ENCODE measurements around the gene RC3H2. TPM values are rescaled to one million over a fixed set of nuclear protein-coding genes. Genes with fewer than 3 reads are reported as not detected.
A peak's percentile ranks its signal among the peaks of the same experiment; 100 is the strongest.

Gene RC3H2
- polyA plus RNA-seq, 2 of the 4 experiments (the other 2 are of a cell fraction): 15.1 to 43.6 TPM

- WGBS (ENCODE audit: missing lambda C conversion rate): 0% methylated on average over 36 of the region's 51 CpGs
- peak within 1 kb of the TSS; percentile 94 for H3K4me2 ChIP-seq
- CTCF ChIA-PET: interaction anchor here (0.7 kb wide), 1 partner anchor 60 kb away, joined by 5 read pairs; no protein-coding TSS in a partner anchor
Measured at GRCh38 chr9:122931226-122932121, 26.3 kb upstream of the RC3H2 start, which contains the start of gene ZBTB26. ZBTB26 (minus strand) TSS chr9:122931512; CDS start chr9:122919934, 11,578 bp downstream.

GRCh38 chr9:122930541-122931225, 25.5 kb upstream of the RC3H2 start:
- Histone ChIP-seq H3K4me1 (peaks cover 19% of the 10 kb centered on the region; the same call in 2 of the 3 replicates), H3K27ac (peak overlapping the region; percentile 88 to 96), H3K4me2 (peak overlapping the region; percentile 94), H3K4me3 (peak overlapping the region; percentile 81), H3K9me3 (no peaks in the 10 kb centered on the region)
- ChIA-PET CTCF (interaction anchor here (1.0 to 1.2 kb wide), 3 partner anchors 10 to 57 kb away, joined by 3 to 4 read pairs (median 3); partner anchors contain the start of gene RABGAP1), POLR2A (interaction anchor here (0.8 to 2.7 kb wide), 7 partner anchors 10 to 61 kb away, joined by 3 to 54 read pairs (median 5); partner anchors contain the start of genes RABGAP1, RC3H2 and ZBTB6)
- no peak; a peak in 2 of 6 replicates for ATAC-seq
- no peak for FAIRE-seq
- 28% methylated on average over 10 of the region's 10 CpGs for WGBS (ENCODE audit: missing lambda C conversion rate)
- TF ChIP-seq JUNB (IDR thresholded peaks at IDR 0.05) (no peak), RAD21 (conservative IDR thresholded peaks at IDR 0.05 in 1 of 2, IDR thresholded peaks at IDR 0.05 in 1 of 2) (no peak), CEBPB (IDR thresholded peaks at IDR 0.05) (no peak), FOSB (CRISPR knock-in tag; IDR thresholded peaks at IDR 0.05) (no peak), ZC3H11A (IDR thresholded peaks at IDR 0.05) (no peak), NR3C1 (IDR thresholded peaks at IDR 0.05) (no peak), JUN (IDR thresholded peaks at IDR 0.05) (no peak), SMC3 (IDR thresholded peaks at IDR 0.05) (no peak)
- TF ChIP-seq, protein P1, sequence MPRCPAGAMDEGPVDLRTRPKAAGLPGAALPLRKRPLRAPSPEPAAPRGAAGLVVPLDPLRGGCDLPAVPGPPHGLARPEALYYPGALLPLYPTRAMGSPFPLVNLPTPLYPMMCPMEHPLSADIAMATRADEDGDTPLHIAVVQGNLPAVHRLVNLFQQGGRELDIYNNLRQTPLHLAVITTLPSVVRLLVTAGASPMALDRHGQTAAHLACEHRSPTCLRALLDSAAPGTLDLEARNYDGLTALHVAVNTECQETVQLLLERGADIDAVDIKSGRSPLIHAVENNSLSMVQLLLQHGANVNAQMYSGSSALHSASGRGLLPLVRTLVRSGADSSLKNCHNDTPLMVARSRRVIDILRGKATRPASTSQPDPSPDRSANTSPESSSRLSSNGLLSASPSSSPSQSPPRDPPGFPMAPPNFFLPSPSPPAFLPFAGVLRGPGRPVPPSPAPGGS (IDR thresholded peaks at IDR 0.05): no peak
- no peak for DNase-seq (ENCODE audit: low read depth in 1 of 2, low spot score in 1 of 2)

More at GRCh38 chr9:122931226-122932121, 26.3 kb upstream of the RC3H2 start, which contains the start of gene ZBTB26:
- POLR2A ChIA-PET: interaction anchor here (0.8 to 2.7 kb wide), 5 partner anchors 9 to 60 kb away, joined by 3 to 54 read pairs (median 5); partner anchors contain the start of genes RABGAP1, RC3H2 and ZBTB6
- Histone ChIP-seq H3K9me3 (no peaks in the 10 kb centered on the region), H3K27ac (peak within 1 kb of the TSS; percentile 88 to 96), H3K4me1 (peaks cover 19% of the 10 kb centered on the region; the same call in 2 of the 3 replicates), H3K4me3 (peak within 1 kb of the TSS; percentile 81)
- DNase-seq (ENCODE audit: low read depth in 1 of 2, low spot score in 1 of 2) (peak; percentile 93 to 99), FAIRE-seq (no peak), ATAC-seq (peak; percentile 99)
- no peak for TF ChIP-seq HDAC2 (IDR thresholded peaks at IDR 0.05)
- peak; percentile 54 for TF ChIP-seq USF2 (IDR thresholded peaks at IDR 0.05)
- 0 out of 2 replicates have a peak, but pooled peaks have one; percentile 42 for TF ChIP-seq MYC (IDR thresholded peaks at IDR 0.05; ENCODE audit: borderline replicate concordance, low read length)
- TF ChIP-seq PHF8 (IDR thresholded peaks at IDR 0.05; ENCODE audit: borderline replicate concordance, low read depth): peak; percentile 63
- TF ChIP-seq JUN (IDR thresholded peaks at IDR 0.05): peak; percentile 35 to 81; a peak in 2 of 5 replicates
- TF ChIP-seq ZSCAN20 (CRISPR knock-in tag; IDR thresholded peaks at IDR 0.05): no peak
- TF ChIP-seq CHD2 (IDR thresholded peaks at IDR 0.05; ENCODE audit: low read length, partially characterized antibody): no peak
- TF ChIP-seq POLR2A (IDR thresholded peaks at IDR 0.05; ENCODE audit: low read length): peak; percentile 79
- no peak for TF ChIP-seq KDM1A (IDR thresholded peaks at IDR 0.05; ENCODE audit: low read depth)
- TF ChIP-seq MAX (IDR thresholded peaks at IDR 0.05): peak; percentile 26; the same call in 1 of the 2 replicates
